Measurements from ENCODE around the gene DNASE2.
A peak's percentile ranks its signal among the peaks of the same experiment; 100 is the strongest.
"Not testable (repeated sequence)": the region's sequence is repeated elsewhere in the genome, so short reads cannot be mapped to it uniquely, and the experiment has no call there.

Gene DNASE2

GRCh38 chr19:12881172-12881808 lies at the start of gene DNASE2:
Gene DNASE2 (minus strand): TSS chr19:12881449. CDS start chr19:12881375, 74 bp downstream.
- H3K4me3 ChIP-seq: peak within 1 kb of the TSS; percentile 54 to 80 (median 64)

GRCh38 chr19:12930002-12930645 lies 48.9 kb upstream of the DNASE2 start:
- Histone ChIP-seq H3K27ac (no peak overlapping the region), H3K4me3 (no peak overlapping the region)

More at GRCh38 chr19:12881172-12881808, at the start of gene DNASE2:
- peak within 1 kb of the TSS; percentile 14 to 92 (median 85) for H3K27ac ChIP-seq

- no peak overlapping the region for H3K4me3 ChIP-seq
- no peak overlapping the region for H3K27ac ChIP-seq
These were observed 43.5 kb upstream of the DNASE2 start for GRCh38 chr19:12924621-12925310.

GRCh38 chr19:12922959-12923358 lies 41.7 kb upstream of the DNASE2 start:
- no peak overlapping the region for H3K27ac ChIP-seq
- no peak overlapping the region for H3K4me3 ChIP-seq

- H3K4me3 ChIP-seq: no peak overlapping the region
- H3K27ac ChIP-seq: no peak overlapping the region
These were observed 39.8 kb upstream of the DNASE2 start for GRCh38 chr19:12921047-12921446.

GRCh38 chr19:12918253-12918652 lies 37.0 kb upstream of the DNASE2 start:
- no peak overlapping the region for H3K27ac ChIP-seq

GRCh38 chr19:12915860-12916259 lies 34.6 kb upstream of the DNASE2 start:
- not testable (repeated sequence) for H3K4me3 ChIP-seq, H3K27ac ChIP-seq

More at GRCh38 chr19:12918253-12918652, 37.0 kb upstream of the DNASE2 start:
- H3K4me3 ChIP-seq: no peak overlapping the region

- Histone ChIP-seq H3K4me3 (no peak overlapping the region), H3K27ac (peak overlapping the region in 19 of 21 experiments; percentile 34 to 84 (median 64))
These were observed 32.8 kb upstream of the DNASE2 start for GRCh38 chr19:12913851-12914690.

GRCh38 chr19:12913011-12913561 lies 31.8 kb upstream of the DNASE2 start:
- Histone ChIP-seq H3K4me3 (peak overlapping the region in 1 of 7 experiments; percentile 1), H3K27ac (peak overlapping the region in 19 of 21 experiments; percentile 44 to 84 (median 64))

- Histone ChIP-seq H3K4me3 (no peak overlapping the region), H3K27ac (peak overlapping the region in 16 of 21 experiments; percentile 29 to 84 (median 68))
These were observed 31.3 kb upstream of the DNASE2 start for GRCh38 chr19:12912571-12912970.

GRCh38 chr19:12907166-12907565 lies 25.9 kb upstream of the DNASE2 start:
- no peak overlapping the region for H3K27ac ChIP-seq
- no peak overlapping the region for H3K4me3 ChIP-seq

- Histone ChIP-seq H3K4me3 (no peak overlapping the region), H3K27ac (no peak overlapping the region)
These were observed 18.8 kb upstream of the DNASE2 start for GRCh38 chr19:12899891-12900518.

GRCh38 chr19:12896460-12896859 lies 15.2 kb upstream of the DNASE2 start:
- H3K4me3 ChIP-seq: no peak overlapping the region
- H3K27ac ChIP-seq: no peak overlapping the region

- no peak overlapping the region for H3K4me3 ChIP-seq
- no peak overlapping the region for H3K27ac ChIP-seq
These were observed 12.3 kb upstream of the DNASE2 start for GRCh38 chr19:12893582-12893981.

- H3K4me3 ChIP-seq: peak overlapping the region; percentile 57 to 97 (median 80)
- peak overlapping the region in 18 of 21 experiments; percentile 3 to 82 (median 67) for H3K27ac ChIP-seq
These were observed 10.3 kb upstream of the DNASE2 start for GRCh38 chr19:12891553-12892021.

GRCh38 chr19:12890787-12891552 lies 9.7 kb upstream of the DNASE2 start, which contains the start of gene GCDH:
Gene GCDH (plus strand): TSS chr19:12891160. CDS start chr19:12891305, 145 bp downstream.
- H3K27ac ChIP-seq: peak within 1 kb of the TSS in 18 of 21 experiments; percentile 3 to 82 (median 67)
- peak within 1 kb of the TSS; percentile 57 to 97 (median 80) for H3K4me3 ChIP-seq

- peak overlapping the region in 4 of 7 experiments; percentile 80 to 97 (median 96) for H3K4me3 ChIP-seq
- peak overlapping the region in 1 of 21 experiments; percentile 66 for H3K27ac ChIP-seq
These were observed 9.1 kb upstream of the DNASE2 start for GRCh38 chr19:12890299-12890786.
